ENCODE results near the gene NME7.
"Not testable (repeated sequence)": the region's sequence is repeated elsewhere in the genome, so short reads cannot be mapped to it uniquely, and the experiment has no call there.

Gene NME7

DNA sequence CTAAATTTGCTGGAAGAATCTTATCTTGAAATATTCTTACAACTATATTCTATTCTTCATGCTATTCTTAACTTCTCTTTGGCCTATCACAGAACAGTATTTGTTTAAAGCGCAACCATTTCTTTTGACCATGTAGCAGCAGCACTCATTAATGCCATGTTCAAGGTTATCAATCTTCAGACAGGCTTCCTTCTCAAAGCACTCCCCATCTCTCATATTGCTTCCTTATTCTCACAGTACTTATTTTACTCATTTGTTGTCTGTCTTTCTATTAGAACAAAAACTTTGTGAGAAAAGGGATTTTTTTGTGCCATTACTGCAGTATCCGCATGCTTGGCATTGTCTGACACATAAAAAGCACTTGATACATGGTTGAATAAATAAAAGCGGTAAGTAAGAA is 171.4 kb downstream of the NME7 start:
- H3K9me3 Mint-ChIP-seq: no peaks in the 10 kb centered on the region
- H3K4me3 Mint-ChIP-seq: no peak overlapping the region
- DNase-seq (ENCODE audit: low spot score in 2 of 2): no peak
- H3K4me1 Mint-ChIP-seq: no peaks in the 10 kb centered on the region
- no peaks in the 10 kb centered on the region for H3K27me3 Mint-ChIP-seq
- ATAC-seq (replicated peaks; ENCODE audit: extremely low read depth, poor library complexity, severe bottlenecking): no peak
- no peaks in the 10 kb centered on the region for H3K36me3 Mint-ChIP-seq (ENCODE audit: insufficient read depth)
- H3K27ac Mint-ChIP-seq (ENCODE audit: low read depth): no peak overlapping the region

DNA sequence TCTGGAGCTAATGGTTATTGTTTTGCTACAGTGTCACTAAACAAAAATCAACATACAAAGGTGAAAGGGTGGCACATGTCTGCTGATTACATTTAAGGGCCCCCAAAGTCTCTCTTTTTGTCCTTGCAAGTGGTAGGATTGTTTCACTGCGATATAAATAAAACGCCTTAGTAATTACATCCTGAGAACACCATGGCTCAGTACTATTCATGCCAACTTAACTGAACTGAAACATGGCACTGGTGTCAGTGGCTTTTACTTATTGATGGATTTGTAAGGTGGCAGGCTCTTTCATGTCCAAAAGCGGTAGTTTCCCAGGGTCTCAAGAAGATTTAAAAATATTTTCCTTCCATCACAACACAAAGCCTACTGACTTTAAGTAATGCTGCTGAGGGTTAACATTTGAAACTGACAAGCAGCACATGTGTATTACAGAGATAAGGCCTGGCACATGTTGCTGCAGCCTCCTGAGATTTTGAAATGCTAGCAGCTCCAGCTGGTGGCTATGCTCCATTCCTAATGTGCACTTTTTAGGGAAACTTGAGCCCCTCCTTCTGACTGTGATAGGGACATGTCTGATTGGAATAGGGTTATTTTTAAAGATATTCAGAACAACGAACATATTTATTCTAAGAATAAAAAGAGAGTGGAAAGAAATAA is 174.3 kb downstream of the NME7 start:
- Mint-ChIP-seq H3K36me3 (ENCODE audit: insufficient read depth) (no peaks in the 10 kb centered on the region), H3K27me3 (no peaks in the 10 kb centered on the region), H3K9me3 (no peaks in the 10 kb centered on the region), H3K4me3 (no peak overlapping the region), H3K4me1 (no peaks in the 10 kb centered on the region), H3K27ac (ENCODE audit: low read depth) (no peak overlapping the region)
- no peak for DNase-seq (ENCODE audit: low spot score in 2 of 2)
- ATAC-seq (replicated peaks; ENCODE audit: extremely low read depth, poor library complexity, severe bottlenecking): no peak

DNA sequence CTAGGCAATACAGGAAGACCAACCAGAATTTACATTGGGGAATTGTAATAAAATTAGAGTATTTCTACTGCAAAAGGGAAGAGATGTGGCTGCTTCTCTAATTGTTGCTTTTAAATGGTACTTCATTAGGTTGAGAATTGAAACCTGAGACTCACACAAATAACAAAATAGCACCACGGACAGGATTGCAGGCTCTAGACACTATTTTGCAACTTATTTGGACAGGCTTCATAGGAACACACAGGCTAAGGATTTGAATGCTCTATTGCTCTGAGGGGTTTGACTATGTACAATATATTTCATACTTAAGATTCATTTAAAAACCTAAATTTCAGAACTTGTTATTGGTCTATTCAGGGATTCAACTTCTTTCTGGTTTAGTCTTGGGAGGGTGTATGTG is 181.5 kb downstream of the NME7 start:
- DNase-seq (ENCODE audit: low spot score in 2 of 2) (no peak), ATAC-seq (replicated peaks; ENCODE audit: extremely low read depth, poor library complexity, severe bottlenecking) (no peak)
- Mint-ChIP-seq H3K4me1 (no peaks in the 10 kb centered on the region), H3K36me3 (ENCODE audit: insufficient read depth) (no peaks in the 10 kb centered on the region), H3K27ac (ENCODE audit: low read depth) (no peak overlapping the region), H3K27me3 (no peaks in the 10 kb centered on the region), H3K9me3 (no peaks in the 10 kb centered on the region), H3K4me3 (no peak overlapping the region)

DNA sequence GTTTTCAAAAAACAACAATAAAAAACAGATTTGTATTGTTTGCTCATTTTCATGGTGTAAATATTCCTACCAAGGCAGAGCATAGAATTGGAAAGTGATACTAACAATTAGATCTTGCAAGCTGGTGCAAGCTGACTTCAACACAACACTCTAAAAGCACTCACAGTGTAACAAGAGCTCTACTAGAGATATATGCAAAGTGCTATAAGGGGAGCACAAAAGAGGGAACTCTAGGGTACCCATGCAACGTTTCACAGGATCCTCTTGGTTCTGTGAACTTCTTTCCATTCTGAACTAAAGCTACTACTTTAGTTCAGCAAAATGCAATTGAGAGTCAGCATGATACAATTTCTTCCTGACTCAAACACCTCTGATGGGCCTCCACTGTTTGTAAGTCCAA is 182.8 kb downstream of the NME7 start:
- H3K27ac Mint-ChIP-seq (ENCODE audit: low read depth): no peak overlapping the region
- no peaks in the 10 kb centered on the region for H3K4me1 Mint-ChIP-seq
- no peaks in the 10 kb centered on the region for H3K36me3 Mint-ChIP-seq (ENCODE audit: insufficient read depth)
- H3K9me3 Mint-ChIP-seq: no peaks in the 10 kb centered on the region
- ATAC-seq (replicated peaks; ENCODE audit: extremely low read depth, poor library complexity, severe bottlenecking) (no peak), DNase-seq (ENCODE audit: low spot score in 2 of 2) (no peak)
- no peak overlapping the region for H3K4me3 Mint-ChIP-seq
- no peaks in the 10 kb centered on the region for H3K27me3 Mint-ChIP-seq

DNA sequence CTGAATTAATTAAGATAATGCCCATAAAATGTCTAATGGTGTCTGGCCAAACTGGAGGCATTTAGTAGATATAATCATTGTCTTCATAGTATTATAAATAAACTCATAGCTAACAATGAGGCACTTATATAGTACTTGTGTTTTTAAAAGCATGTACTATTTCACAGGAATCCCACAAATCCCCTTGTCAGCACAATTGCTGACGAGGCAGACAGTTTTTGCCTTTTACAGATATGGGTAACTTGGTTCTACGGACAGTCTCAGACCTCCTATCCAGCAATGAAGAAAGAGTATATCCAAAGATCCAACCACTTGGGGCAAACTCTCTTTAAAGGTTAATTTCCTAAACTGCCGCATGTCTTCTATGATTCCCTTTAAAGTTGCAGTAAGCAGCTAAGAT is 187.4 kb downstream of the NME7 start:
- H3K9me3 Mint-ChIP-seq: no peaks in the 10 kb centered on the region
- H3K4me1 Mint-ChIP-seq: no peaks in the 10 kb centered on the region
- H3K27me3 Mint-ChIP-seq: no peaks in the 10 kb centered on the region
- ATAC-seq (replicated peaks; ENCODE audit: extremely low read depth, poor library complexity, severe bottlenecking) (no peak), DNase-seq (ENCODE audit: low spot score in 2 of 2) (no peak)
- no peak overlapping the region for H3K4me3 Mint-ChIP-seq
- H3K27ac Mint-ChIP-seq (ENCODE audit: low read depth): no peak overlapping the region
- no peaks in the 10 kb centered on the region for H3K36me3 Mint-ChIP-seq (ENCODE audit: insufficient read depth)

DNA sequence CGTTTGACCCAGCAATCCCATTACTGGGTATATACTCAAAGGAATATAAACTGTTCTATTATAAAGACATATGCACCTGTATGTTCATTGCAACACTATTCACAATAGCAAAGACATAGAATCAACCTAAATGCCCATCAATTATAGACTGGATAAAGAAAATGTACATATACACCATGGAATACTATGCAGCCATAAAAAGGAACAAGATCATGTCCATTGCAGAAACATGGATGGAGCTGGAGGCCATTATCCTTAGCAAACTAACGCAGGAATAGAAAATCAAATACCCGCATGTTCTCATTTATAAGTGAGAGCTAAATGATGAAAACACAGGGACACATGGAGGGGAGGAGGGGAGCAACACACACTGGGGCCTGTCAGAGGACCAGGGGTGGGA is 188.2 kb downstream of the NME7 start:
- not testable (repeated sequence) for H3K27me3 Mint-ChIP-seq; H3K27ac Mint-ChIP-seq (ENCODE audit: low read depth); H3K4me1 Mint-ChIP-seq; ATAC-seq (replicated peaks; ENCODE audit: extremely low read depth, poor library complexity, severe bottlenecking); DNase-seq (ENCODE audit: low spot score in 2 of 2); H3K4me3 Mint-ChIP-seq; H3K36me3 Mint-ChIP-seq (ENCODE audit: insufficient read depth); H3K9me3 Mint-ChIP-seq

DNA sequence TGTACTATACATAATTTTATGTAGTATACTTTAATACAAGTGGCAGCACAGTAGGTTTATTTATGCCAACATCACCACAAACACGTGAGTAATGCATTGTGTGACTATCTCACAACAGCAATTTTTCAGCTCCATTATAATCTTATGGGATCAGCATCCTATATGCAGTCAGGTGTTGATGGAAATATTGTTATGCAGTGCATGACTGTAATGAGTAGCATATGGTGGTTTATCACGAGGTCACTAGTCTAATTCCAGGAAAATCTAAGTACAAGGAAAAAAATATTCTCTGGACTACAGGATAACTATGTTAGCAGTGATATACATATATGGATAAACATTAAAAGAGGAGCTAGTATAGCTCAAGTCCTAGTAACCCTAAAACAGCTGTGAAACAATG is 192.1 kb downstream of the NME7 start:
- peak overlapping the region; percentile 62 for H3K27ac Mint-ChIP-seq (ENCODE audit: low read depth)
- no peaks in the 10 kb centered on the region for H3K27me3 Mint-ChIP-seq
- ATAC-seq (replicated peaks; ENCODE audit: extremely low read depth, poor library complexity, severe bottlenecking): no peak
- H3K9me3 Mint-ChIP-seq: no peaks in the 10 kb centered on the region
- peaks cover 2% of the 10 kb centered on the region for H3K36me3 Mint-ChIP-seq (ENCODE audit: insufficient read depth)
- no peak for DNase-seq (ENCODE audit: low spot score in 2 of 2)
- no peaks in the 10 kb centered on the region for H3K4me1 Mint-ChIP-seq
- no peak overlapping the region for H3K4me3 Mint-ChIP-seq

DNA sequence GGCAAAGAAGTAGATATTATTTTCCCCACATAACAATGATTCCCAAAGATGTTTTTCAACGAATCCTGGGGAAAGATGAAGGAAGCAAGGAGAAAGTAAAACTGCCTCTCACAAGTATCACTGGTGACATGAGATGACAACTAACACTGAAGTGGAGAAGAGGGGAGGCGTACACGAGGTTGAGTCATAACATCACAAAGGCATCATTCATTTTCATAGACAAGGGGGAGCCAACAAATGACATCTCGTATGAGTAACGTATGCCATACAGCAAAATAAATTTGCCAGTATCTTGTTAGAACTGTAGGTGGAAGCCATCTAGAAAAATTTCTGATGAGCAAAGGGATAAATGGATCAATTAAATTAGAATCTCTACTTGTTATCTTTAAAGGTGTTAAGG is 204.5 kb downstream of the NME7 start:
- DNase-seq (ENCODE audit: low spot score in 2 of 2) (no peak), ATAC-seq (replicated peaks; ENCODE audit: extremely low read depth, poor library complexity, severe bottlenecking) (no peak)
- Mint-ChIP-seq H3K36me3 (ENCODE audit: insufficient read depth) (no peaks in the 10 kb centered on the region), H3K4me3 (no peak overlapping the region), H3K9me3 (no peaks in the 10 kb centered on the region), H3K4me1 (no peaks in the 10 kb centered on the region), H3K27ac (ENCODE audit: low read depth) (no peak overlapping the region), H3K27me3 (no peaks in the 10 kb centered on the region)

DNA sequence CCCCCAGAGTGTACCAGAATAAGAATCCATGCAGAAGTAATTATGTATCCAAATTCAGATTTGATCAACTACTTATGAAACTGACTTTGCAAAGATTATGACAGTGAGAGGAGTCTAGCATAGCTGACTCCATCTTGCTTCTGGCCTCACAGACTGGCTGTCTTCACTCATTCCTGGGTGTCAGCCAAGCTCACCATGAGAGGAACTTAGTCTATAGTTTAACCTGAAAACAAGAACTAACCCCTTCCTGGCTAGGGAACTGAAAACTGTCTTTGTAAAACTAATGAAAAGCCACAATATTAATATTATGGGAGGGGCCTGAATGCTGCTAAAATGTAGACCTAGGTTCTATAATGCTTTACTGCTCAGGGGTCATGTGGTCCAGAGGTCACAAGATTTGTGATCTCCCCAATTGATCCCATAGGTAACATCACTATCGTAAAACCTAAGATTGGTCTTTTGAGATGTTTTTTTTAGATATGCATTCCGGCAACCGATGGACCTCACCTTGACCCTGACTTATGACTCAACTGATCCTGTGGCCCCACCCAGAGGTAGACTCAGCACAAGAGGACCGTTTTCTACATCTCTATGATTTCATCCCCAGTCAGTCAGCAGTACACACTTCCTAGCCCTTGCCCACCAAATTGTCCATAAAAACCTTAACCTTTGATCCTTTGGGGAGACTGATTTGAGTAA is 206.0 kb downstream of the NME7 start:
- Mint-ChIP-seq H3K27ac (ENCODE audit: low read depth) (no peak overlapping the region), H3K27me3 (no peaks in the 10 kb centered on the region), H3K36me3 (ENCODE audit: insufficient read depth) (no peaks in the 10 kb centered on the region), H3K4me3 (no peak overlapping the region), H3K9me3 (no peaks in the 10 kb centered on the region), H3K4me1 (no peaks in the 10 kb centered on the region)
- DNase-seq (ENCODE audit: low spot score in 2 of 2) (no peak), ATAC-seq (replicated peaks; ENCODE audit: extremely low read depth, poor library complexity, severe bottlenecking) (no peak)

DNA sequence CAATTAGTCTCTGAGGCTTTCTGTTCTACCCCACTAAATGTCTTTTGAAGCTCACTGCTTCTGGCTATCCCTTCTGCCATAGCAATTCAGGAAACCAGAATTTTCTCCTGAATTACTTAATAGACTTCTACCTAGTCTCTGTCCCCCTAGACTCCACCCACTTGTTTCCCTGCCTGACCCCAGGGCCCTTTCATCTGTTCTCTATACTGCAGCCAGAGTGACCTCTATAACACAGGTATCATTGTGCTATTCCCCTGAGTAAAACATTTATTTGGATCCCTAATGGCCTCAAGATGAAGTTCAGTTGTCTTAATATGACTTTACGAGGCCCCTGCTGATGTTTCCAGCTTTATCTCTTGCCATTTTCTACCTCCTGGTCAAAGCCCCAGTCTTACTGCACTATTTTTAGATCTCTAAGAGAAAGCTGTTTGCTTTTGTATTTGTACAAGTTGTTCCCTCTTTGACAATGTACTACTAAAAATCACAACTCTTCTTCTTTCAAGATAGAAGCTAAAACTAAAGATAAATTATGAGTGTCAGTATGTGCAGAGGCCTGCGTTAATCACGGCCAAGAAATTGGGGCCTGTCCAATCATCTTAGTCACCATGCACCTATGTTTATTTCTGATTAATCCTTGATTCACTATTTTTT is 206.6 kb downstream of the NME7 start:
- Mint-ChIP-seq H3K4me3 (no peak overlapping the region), H3K27me3 (no peaks in the 10 kb centered on the region), H3K36me3 (ENCODE audit: insufficient read depth) (no peaks in the 10 kb centered on the region), H3K4me1 (no peaks in the 10 kb centered on the region), H3K27ac (ENCODE audit: low read depth) (no peak overlapping the region), H3K9me3 (no peaks in the 10 kb centered on the region)
- ATAC-seq (replicated peaks; ENCODE audit: extremely low read depth, poor library complexity, severe bottlenecking): no peak
- no peak for DNase-seq (ENCODE audit: low spot score in 2 of 2)

DNA sequence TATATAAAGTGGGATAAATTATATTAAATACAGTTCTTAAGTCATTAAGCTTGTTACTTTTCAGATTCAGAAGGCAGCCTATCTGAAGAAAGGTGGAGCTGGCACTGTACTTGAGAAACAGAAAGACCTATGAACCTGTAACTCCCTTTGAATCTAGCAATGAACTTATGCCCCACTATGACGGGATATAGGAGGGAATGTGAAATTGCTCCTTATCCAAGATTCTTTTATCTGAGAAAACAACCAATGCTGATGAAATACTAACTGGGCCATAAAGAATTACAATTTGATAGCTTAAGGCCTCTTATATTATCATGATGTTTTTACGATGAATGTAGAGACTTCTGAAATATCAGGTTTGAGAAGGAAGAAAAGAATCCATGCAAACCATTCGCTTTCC is 211.0 kb downstream of the NME7 start:
- Mint-ChIP-seq H3K36me3 (ENCODE audit: insufficient read depth) (no peaks in the 10 kb centered on the region), H3K27ac (ENCODE audit: low read depth) (no peak overlapping the region), H3K4me1 (no peaks in the 10 kb centered on the region), H3K27me3 (no peaks in the 10 kb centered on the region), H3K4me3 (no peak overlapping the region), H3K9me3 (no peaks in the 10 kb centered on the region)
- ATAC-seq (replicated peaks; ENCODE audit: extremely low read depth, poor library complexity, severe bottlenecking) (no peak), DNase-seq (ENCODE audit: low spot score in 2 of 2) (no peak)

DNA sequence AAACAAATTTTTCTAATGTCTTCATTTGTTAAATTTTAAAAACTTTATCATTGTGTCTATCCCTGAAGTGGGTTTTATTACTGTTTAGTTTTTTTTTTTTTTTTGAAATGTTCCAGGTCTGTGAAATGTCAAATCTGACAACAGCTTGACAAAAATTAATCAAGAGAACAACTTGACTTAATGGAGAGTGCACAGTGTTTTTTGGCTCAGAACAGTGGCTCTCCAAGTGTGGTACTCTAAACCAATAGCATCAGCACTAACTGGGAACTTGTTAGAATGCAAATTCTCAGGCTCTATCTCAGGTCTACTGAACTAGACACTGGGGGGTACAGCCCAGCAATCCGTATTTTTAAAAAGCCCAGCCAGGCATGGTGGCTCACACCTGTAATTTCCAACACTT is 211.9 kb downstream of the NME7 start:
- Mint-ChIP-seq H3K36me3 (ENCODE audit: insufficient read depth) (no peaks in the 10 kb centered on the region), H3K4me3 (no peak overlapping the region), H3K27me3 (no peaks in the 10 kb centered on the region), H3K27ac (ENCODE audit: low read depth) (no peak overlapping the region), H3K4me1 (no peaks in the 10 kb centered on the region), H3K9me3 (no peaks in the 10 kb centered on the region)
- ATAC-seq (replicated peaks; ENCODE audit: extremely low read depth, poor library complexity, severe bottlenecking) (no peak), DNase-seq (ENCODE audit: low spot score in 2 of 2) (no peak)

DNA sequence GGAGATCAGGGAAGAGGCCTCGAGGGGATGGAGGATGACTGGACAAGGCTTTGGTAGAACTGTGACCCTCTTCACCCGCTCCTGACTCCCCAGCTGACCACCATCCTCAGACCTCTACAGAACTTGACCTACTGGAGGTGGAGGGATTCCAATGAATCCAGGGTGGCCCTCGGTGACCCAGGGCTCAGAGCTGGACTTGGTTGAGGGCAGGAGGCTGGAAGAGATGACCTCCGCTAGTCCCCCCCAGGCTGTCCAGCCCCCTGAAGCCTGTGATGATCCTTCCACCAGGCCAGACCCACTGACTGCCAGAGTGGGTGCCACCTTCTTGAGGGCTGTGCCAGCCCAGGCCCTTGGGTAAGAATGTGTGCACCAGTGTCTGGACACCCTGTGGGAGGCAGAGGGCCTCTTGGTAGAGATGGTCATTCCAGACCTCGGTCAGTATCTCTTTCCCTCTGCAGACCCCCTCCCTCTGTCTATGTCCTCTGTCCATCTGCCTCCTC is 216.2 kb downstream of the NME7 start:
- DNase-seq (ENCODE audit: low spot score in 2 of 2): no peak
- no peaks in the 10 kb centered on the region for H3K27me3 Mint-ChIP-seq
- H3K4me1 Mint-ChIP-seq: no peaks in the 10 kb centered on the region
- H3K4me3 Mint-ChIP-seq: no peak overlapping the region
- H3K36me3 Mint-ChIP-seq (ENCODE audit: insufficient read depth): peaks cover 2% of the 10 kb centered on the region
- no peak overlapping the region for H3K27ac Mint-ChIP-seq (ENCODE audit: low read depth)
- no peak for ATAC-seq (replicated peaks; ENCODE audit: extremely low read depth, poor library complexity, severe bottlenecking)
- H3K9me3 Mint-ChIP-seq: no peaks in the 10 kb centered on the region

Data from central memory CD8-positive, alpha-beta T cell (primary cell).